ENCODE results near the gene MVK. TPM values are rescaled to one million over a fixed set of nuclear protein-coding genes. Genes with fewer than 3 reads are reported as not detected.

Gene MVK
- 13.5 TPM for polyA plus RNA-seq (2013, experiment 1 of 2; ENCODE audit: insufficient read length)
- polyA plus RNA-seq (2013, experiment 2 of 2; ENCODE audit: insufficient read length), result 15.2 TPM

- DNase-seq, result peak; percentile 99
Observed at GRCh38 chr12:109573029-109573913, at the start of gene MVK, which contains the start of gene MMAB. Gene MVK (plus strand): TSS chr12:109573794. CDS start chr12:109574823, 1,029 bp downstream. Gene MMAB (minus strand): TSS chr12:109573504. CDS start chr12:109573480, 24 bp downstream.

- DNase-seq, result no peak
Observed at GRCh38 chr12:109524466-109525278, 48.9 kb upstream of the MVK start.

GRCh38 chr12:109525279-109525585, 48.4 kb upstream of the MVK start:
- DNase-seq, result no peak

GRCh38 chr12:109527489-109528123, 46.0 kb upstream of the MVK start:
- DNase-seq, result no peak

GRCh38 chr12:109529691-109530640, 43.6 kb upstream of the MVK start:
- no peak for DNase-seq

GRCh38 chr12:109531411-109531810, 42.2 kb upstream of the MVK start:
- DNase-seq, result no peak

GRCh38 chr12:109532721-109533486, 40.7 kb upstream of the MVK start:
- DNase-seq, result no peak

GRCh38 chr12:109533487-109533740, 40.2 kb upstream of the MVK start:
- DNase-seq, result no peak

GRCh38 chr12:109534456-109534855, 39.1 kb upstream of the MVK start:
- DNase-seq, result no peak

- no peak for DNase-seq
Observed at GRCh38 chr12:109535231-109535862, 38.2 kb upstream of the MVK start.

GRCh38 chr12:109535863-109536250, 37.7 kb upstream of the MVK start:
- DNase-seq, result no peak

- no peak for DNase-seq
Observed at GRCh38 chr12:109537136-109537535, 36.5 kb upstream of the MVK start.

- no peak for DNase-seq
Observed at GRCh38 chr12:109538191-109538863, 35.3 kb upstream of the MVK start.

GRCh38 chr12:109539508-109539907, 34.1 kb upstream of the MVK start:
- peak; percentile 46 for DNase-seq

GRCh38 chr12:109540526-109541412, 32.8 kb upstream of the MVK start:
- no peak for DNase-seq

GRCh38 chr12:109541413-109541726, 32.2 kb upstream of the MVK start:
- DNase-seq, result no peak

GRCh38 chr12:109542014-109542413, 31.6 kb upstream of the MVK start:
- peak; percentile 59 for DNase-seq

GRCh38 chr12:109542876-109543275, 30.7 kb upstream of the MVK start:
- no peak for DNase-seq

- DNase-seq, result no peak
Observed at GRCh38 chr12:109544955-109545531, 28.6 kb upstream of the MVK start.

All from fibroblast of skin of abdomen (primary cell).